ENCODE data around the gene THEMIS. TPM values are rescaled to one million over a fixed set of nuclear protein-coding genes. Genes with fewer than 3 reads are reported as not detected.
"Not testable (repeated sequence)": the region's sequence is repeated elsewhere in the genome, so short reads cannot be mapped to it uniquely, and the experiment has no call there.

The THEMIS gene
- total RNA-seq, 1 donor from 2014 or later, result 5.6 TPM

DNA sequence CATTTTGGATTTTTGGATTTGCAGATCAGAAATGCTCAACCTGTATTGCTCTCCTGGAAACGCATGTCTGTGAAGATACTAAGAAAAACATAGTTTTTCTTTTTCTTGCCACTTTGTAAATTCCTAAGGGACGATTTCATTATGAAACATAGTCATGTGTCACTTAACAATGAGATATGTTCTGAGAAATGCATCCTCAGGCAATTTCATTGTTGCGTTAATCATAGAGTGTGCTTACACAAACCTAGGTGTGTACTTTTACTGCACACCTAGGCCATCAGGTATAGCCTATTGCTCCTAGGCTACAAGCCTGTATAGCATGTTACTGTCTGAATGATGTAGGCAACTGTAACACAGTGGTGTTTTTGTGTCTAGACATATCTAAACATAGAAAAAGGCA lies 13.4 kb upstream of the THEMIS start:
- DNase-seq (ENCODE audit: low spot score), result no peak

DNA sequence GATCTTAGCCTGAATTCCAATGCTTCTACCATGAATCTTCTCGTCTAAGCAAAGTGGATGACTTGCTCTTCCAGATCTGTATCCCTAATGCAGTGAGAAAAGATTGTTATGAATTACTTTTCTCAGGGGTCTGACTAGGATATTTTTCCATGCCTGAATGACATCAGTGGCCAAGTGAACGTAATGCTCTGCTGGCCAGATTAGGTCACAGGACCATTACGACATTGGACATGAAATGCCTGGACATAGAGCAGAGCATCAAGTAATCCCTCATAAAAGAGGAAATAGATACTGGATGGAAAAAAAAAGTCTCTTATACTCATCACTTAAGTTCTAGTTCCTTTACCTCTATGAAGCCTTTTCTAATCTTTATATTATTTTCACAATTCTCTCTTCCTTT lies 12.1 kb upstream of the THEMIS start:
- DNase-seq (ENCODE audit: low spot score), result no peak

DNA sequence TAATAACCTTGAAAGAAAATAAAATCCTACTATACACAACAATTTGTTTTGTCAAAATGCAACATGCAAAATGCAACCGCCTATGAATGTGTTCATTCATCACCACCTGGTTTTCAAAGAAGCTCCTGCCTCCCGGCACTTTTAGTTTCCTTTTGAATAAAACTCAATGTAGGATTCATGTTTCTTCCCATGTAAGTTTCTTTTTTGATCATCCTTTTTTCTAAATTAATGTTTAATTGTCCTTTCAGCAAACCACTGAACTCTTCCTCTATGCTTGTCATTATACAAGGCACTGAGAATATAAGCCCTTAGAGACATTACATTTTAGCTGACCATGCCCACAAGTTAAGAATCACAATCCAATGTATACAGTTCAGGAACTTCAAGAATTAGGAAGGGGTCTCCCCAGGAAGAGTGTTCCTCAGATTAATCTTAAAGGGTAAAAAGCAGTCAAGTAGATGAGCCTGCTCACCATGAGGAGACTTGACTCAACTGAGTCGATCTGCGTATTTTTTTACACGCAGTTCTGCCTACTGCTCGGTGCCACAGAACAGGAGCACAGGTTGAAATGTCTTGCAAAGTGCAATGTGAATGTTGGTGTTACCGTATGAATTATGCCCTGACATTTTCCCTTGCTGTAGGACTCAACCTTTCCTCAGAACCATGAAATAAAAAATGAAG lies 7.2 kb upstream of the THEMIS start:
- no peak for DNase-seq (ENCODE audit: low spot score)

DNA sequence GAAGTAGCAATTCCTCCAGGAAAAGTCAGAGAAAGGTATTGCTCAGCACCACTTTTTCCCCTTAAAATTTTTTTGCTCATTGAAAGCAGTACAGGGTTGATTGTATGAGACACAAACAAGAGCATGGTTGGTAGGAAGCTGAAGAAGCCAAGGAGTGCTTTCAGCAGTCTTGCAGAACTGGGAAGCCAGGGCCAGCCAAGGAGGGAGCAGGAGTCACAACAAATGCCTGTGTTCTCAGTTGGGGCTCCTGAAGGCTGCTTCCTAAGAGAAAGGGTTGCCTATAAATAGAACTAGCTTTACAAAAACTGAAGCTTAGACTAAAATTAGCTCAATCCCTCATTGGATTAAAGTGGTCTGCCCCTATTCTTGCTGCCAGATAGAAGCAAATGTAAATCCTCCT lies 3.3 kb upstream of the THEMIS start:
- no peak for DNase-seq (ENCODE audit: low spot score)

DNA sequence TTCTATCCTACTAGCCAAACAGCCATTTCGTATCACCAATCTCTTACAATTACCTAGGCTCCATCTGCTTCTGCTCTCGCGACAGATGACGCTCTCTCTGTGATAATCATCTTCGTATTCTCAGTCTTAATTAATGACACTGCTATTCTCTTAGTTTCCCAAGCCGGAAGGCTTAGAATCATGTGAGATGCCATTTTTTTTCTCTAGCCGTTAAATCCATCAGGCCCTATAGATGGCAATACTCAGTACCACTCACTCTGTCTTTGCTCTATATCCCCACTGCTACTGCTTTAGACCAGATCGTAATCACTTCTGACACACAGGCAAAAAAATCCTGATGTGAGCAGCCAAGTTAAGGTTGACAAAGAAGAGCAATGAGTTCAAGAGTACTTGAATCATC lies 2.1 kb upstream of the THEMIS start:
- DNase-seq (ENCODE audit: low spot score), result no peak

DNA sequence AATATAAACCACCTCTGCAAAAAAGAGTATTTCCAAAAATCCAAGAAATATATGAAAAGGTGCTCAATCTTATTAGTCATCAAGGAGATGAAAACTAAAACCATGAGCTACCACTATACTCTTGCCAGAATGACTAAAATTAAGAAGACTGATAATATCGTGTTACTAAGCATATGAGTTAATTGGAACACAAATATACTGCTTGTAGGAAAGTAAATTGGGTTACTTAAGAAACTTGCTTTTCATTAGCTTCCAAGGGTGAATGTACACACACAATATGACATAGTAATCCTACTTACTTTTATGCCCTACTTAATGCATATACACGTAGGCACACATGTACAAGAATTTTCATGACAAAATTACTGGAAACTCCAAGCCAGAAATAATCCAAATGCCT lies 3.4 kb downstream of the THEMIS start:
- DNase-seq (ENCODE audit: low spot score), result no peak

DNA sequence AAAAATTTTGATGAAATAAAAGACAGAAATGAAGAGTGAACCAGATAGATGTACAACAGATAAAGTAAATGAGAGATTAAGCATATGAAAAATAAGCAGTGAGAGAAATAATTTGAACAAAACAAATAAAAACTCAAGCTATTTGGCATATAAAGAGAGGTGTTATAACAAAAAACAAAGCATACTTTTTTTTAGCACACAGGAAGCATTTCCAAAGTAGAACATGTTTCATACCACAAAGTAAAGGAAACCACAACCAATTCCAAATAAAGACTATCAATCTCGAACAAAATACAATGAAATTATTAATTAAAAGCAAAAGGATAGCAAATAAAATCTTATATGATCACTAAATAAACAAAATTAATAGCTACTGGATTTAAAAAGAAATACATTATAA lies 6.8 kb downstream of the THEMIS start:
- DNase-seq (ENCODE audit: low spot score), result no peak

DNA sequence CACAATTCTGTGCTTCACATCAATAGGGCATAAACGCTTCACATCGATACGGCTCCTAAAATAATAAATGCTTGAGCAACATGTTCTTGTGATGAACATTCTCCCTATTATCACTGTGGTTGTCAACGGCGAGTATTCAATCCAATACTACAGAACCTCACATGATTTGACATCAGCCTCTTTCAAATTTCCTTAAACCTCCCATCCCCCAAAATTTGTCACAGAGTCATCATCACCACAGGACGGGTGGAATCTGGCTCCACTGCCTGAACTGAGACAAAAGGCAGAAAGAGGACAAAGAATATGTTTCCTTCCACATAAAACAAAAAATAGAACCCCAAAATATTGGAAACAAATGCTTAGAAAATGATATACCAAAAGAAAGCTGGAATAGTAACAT lies 7.3 kb downstream of the THEMIS start:
- no peak for DNase-seq (ENCODE audit: low spot score)

DNA sequence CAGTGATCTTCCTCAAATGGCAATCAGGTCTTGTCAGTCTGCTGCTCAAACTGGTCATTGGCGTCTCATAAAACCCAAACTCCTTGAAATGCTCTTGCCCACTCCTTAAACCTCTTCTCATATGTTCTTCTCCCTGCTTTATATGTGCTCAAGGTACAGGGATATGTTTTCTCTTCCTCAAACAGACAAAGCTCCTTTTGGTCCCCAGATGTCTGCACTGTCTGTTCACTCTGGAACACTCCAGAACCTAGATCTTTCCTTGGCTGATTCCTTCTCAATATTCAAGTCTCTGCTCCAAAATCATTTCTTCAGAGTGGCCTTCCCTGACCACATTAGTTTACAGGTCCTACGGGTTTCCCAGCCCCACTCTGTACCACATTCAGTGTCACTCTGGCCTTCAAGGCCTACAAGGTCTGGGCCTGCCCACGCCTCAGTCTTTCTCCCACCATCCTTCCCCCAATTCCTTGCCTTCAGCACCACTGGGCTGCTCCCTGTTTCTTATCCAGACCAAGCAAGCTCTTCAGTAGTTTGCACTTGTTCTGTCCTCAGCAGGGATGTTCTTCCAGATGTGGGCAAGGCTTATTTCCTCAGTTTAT lies 9.0 kb downstream of the THEMIS start:
- no peak for DNase-seq (ENCODE audit: low spot score)

DNA sequence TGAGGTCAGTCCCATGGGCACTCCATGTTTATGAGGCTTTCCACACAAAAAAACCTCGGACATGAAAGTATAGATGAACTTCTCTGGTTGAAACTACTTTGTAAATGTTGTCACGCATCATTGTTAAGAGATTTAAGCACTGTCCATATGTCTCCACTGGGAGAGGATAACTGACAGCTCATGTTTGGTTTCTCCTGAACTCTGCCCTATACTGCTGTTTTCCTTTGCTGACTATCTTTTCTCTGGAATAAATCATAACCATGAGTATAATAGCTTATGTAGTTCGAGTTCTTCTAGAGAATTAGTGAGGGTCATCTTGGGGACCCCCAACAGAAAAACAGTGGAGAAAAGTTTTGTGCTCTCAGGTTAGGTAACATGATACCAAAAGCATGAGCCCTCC lies 14.3 kb downstream of the THEMIS start:
- DNase-seq (ENCODE audit: low spot score), result no peak

DNA sequence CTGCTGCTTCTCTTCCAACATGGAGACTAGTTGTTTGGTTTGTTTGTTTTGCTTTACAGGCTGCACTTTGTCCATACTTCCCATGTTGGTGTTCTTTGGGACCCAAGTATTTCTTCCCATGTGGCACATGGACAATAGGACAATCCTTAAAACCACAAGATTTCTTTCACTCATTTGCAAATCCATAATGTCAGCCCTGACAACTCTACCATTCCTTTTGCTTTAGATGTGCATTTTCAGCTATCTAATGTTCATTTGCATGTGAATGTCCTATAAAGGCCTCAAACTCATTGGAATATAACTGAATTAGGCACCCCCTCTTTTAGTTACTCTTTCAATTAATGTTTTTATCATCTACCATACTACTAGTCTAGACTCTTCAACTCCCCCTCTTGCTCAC lies 16.7 kb downstream of the THEMIS start:
- DNase-seq (ENCODE audit: low spot score), result no peak

DNA sequence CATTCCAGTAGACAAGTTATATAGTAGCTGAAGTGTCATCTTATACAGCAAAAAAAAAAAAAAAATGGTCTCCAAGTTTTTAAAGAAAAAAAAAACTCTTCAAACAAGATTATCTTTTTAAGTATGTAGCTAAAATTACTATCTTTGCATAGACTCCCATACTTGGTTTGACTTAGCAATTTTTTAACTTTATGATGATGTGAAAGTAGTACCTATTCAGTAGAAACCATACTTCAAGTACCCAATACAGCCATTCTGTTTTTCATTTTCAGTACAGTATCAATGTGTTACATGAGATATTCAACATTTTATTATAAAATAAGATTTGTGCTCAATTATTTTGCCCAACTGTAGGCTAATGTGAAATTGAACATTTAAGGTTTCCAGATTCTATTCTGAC lies 18.9 kb downstream of the THEMIS start:
- DNase-seq (ENCODE audit: low spot score), result not testable (repeated sequence)

DNA sequence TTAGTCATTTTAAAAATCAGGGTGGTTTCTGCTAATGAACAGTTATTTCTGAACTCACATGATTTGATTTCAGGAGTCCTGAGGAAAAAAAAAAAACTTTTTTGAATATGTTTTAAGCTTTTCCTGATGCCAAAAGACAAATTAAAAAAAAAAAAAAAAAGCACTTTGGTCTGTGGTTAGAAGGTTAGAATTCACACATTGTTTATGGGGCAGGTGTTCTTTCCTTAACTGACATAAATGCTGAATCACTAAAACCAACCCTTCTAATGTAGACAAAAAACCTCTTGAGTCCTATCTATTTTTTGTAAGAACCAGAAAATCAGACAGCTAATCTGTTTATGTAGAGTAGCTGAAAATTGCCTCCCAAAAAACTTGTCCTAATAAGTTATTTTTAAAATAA lies 20.4 kb downstream of the THEMIS start:
- DNase-seq (ENCODE audit: low spot score), result no peak

DNA sequence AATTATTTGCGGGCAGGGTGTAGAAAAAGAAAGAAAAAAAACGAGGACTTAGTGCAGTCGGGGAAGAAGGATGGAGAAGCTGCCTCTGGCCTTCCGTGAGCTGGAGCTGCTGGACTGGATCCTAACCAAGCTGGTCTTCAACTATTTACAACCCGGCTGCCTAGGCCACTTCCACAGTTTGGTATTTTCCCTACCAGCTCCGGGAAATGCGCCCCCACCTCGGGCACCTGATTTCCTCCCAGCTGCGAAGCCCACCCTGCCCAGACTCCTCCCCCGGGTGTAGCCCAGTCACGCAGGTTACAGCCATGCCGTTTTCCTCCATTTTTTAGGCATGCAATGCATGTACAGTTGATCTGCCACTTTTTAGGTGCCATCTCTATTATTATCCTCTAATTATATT lies 21.2 kb downstream of the THEMIS start:
- DNase-seq (ENCODE audit: low spot score), result peak; percentile 39

DNA sequence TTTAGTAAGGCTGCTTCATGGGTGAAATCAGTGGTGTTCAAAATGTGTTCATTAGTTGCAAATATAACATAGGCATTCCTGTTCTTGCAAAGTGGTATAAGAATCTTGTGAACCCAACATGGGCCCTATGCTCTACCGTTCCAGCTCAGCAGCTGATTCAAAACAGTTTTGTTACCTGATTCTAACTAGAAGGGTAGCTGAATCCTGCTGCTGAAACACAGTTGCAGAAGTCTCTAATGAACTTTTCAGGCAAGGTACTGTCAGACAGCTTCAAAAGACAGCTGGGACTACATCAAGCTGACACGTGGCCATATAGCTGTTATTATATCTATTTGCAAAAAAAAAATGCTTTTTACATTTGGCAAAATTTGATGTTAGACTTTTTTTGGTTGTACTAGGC lies 22.7 kb downstream of the THEMIS start:
- DNase-seq (ENCODE audit: low spot score), result no peak

DNA sequence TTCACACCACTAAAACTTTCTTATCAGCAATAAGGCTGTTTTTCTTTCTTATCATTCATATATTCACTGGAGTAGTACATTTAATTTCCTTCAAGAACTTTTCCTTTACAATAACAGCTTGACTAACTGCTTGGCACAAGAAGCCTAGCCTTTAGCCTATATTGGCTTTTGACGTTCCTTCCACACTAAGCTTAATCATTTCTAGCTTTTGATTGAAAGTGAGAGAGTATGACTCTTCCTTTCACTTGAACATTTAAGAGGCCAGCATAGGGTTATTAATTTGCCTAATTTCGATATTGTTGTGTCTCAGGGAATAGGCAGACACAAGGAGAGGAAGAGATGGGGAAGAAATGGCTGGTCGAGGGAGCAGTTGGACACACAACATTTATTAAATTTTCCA lies 23.6 kb downstream of the THEMIS start:
- no peak for DNase-seq (ENCODE audit: low spot score)

DNA sequence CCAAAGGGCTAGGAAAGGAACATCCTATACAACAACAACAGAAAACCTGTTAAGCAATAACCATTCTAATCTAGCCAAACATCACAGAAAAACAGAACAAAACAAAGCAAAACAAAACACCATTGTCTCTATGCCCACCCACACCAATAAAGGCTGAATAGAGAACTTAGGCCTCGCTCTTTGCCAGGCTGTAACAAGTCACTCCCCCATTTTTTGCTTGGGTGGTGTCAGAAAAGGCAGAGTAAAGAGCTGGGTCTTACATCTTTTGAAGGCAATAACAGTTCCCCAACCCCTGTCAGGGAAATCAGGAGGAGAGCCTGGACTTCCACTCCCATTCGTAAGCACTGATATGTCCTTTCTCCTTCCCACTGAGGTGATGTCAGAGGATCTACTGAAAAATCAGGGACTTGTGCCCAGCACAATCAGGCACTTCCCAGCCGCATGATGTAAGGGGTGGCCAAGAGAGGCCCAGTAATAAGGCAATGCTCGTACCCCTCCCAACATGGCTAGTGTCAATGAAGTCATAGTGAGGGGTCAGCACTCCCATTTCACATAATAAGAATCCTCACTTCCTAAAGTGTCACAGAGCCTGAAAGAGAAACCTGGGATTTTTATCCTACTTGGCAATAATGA lies 31.0 kb downstream of the THEMIS start:
- DNase-seq (ENCODE audit: low spot score), result no peak

DNA sequence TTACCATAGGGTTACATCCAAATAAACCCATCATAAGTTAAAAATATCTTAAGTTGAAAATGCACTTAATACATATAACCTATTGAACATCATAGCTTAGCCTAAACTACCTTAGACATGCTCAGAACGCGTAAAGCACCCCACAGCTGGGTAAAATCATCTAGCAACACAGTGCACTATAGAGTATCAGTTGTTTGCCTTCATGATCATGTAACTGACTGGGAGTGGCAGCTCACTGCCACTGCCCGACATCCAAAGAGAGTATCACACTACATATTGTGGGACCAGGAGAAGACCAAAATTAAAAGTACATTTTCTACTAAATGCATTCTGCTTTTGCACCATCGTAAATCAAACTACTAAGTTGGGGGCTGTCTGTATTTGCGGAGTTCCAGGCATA lies 31.7 kb downstream of the THEMIS start:
- DNase-seq (ENCODE audit: low spot score), result no peak

DNA sequence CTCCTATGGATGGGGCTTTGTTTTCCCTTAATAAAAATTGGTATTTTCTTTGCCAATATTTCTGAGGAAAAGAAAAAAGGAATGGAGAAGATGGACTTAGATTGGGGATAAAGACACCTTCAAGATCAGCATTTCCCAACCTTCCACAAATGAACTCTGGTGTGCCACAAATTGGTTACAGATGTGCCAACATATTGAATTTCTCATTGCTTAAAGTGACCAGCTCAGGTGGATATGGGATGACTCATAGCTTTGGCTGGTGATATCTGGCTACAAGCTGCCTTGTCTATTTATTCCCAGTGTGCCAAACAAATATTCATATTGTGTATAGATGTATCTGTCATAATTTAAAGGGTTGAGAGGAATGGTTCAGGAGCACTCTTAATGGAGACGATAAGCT lies 32.5 kb downstream of the THEMIS start:
- DNase-seq (ENCODE audit: low spot score), result no peak

DNA sequence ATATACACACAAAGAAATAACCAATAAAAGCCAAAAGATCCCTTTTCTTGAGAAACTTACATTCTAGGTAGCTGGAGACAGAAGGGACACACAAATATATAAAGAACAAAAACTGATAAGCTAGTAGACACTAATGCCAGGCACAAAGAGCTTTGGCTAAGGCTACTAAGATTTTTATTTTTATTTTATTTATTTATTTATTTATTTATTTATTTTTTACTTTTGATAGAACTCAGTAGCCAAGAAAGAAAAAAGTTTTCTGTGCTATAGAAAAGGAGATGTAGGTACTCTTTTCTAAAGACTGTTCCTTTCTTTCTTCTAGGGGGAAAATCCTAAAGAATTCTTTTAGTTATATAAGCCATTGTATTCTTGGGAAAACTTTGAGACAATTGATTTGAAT lies 34.1 kb downstream of the THEMIS start:
- no peak for DNase-seq (ENCODE audit: low spot score)

DNA sequence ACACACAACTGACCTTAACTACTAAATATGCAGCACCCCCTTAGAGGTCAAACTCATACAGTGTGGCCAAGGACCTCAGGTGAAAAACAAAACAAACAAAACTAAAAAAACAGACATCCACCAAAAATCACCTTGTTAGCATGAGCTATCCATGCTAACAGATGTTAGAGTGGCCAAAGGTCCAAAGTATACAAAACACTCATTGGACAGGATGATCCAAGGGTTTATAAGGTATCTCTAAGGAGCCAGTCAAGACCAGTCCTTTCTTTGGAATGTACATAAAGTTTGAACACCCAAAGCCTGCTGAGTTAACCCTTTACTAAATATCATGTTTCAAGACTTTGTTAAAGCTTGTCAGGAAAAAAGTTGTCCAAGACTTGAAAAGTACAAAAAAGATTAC lies 35.8 kb downstream of the THEMIS start:
- no peak for DNase-seq (ENCODE audit: low spot score)

DNA sequence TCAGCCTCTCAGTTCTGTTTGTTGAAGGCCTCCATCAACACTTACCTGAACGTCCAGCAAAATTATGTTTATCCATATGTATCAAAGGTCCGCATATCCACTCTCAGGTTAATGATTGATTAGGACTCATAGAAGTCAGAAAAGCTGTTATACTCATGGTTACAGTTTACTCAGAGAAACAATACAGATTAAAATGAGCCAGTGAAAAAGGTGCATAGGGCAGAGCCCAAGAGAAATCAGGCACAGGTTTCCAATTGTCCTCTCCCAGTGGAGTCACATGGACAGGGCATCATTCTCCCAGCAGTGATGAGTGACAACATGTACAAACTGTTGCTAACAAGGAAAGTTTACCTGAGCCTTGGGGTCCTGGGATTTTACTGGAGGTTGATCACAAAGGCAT lies 36.2 kb downstream of the THEMIS start:
- no peak for DNase-seq (ENCODE audit: low spot score)

DNA sequence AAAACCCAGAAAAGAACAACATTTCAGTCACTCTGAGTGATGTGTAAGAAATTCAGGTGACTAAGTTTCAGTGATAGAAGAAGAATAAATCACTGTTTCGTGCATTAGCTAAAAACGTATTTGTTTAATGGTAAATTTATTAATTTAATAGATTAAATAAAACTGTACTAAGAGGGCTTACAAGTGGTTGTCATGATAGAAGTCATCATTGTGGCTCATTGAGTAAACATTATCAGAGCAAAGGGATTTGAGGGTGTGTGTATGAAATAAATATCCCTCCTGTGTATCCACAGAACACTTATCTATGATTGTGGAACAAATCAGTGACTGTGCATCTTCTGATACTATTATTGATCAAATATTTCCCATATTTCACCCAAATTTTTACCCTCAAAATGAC lies 40.1 kb downstream of the THEMIS start:
- no peak for DNase-seq (ENCODE audit: low spot score)

DNA sequence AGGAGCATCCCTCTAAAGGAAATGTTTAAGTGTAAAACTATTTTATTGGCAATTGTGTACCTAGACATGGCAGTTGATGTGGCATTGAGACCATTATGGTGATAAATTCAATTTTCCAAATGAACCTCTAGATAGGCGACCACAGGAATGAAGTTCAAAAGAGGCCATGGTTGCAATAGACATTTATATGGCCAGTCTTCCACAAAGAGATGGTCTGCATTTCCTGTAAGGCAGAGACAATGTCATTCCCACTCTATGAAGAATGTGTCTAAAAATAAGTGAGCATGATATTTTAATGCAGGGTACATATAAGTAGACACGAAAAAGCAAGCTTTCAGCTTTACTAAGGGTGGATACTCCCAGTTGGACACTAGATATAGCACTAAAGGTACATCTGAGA lies 40.9 kb downstream of the THEMIS start:
- no peak for DNase-seq (ENCODE audit: low spot score)
